Activated T-cell treated with anti-CD3 and anti-CD28 coated beads for 4 hours (primary cell): ENCODE measurements around the gene KRTAP3-2.
"Not testable (repeated sequence)": the region's sequence is repeated elsewhere in the genome, so short reads cannot be mapped to it uniquely, and the experiment has no call there.

Source experiments
- DNase-seq: peaks from one replicate; pipeline ENCODE4 v3.0.0-alpha.2; 2020

KRTAP3-2 gene

DNA sequence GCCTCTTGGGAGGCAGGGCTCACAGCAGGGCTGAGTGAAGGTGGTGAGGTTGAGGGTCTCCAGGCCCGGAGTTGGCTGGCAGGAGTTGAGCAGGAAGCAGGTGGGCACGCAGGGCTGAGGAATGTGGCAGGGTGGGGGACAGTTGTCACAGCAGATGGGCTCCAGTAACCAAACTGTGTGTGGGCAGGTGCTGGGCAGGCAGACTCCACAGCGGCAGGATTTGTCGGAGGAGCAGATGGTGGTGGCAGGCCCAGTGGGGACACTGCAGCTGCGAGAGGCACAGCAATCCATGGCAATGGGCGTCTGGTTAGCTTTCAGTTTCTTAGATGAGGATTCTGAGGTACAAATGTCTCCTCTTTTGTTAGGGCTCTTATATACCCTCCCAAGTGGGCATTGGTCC, at the start of gene KRTAP3-2:
TSS of gene KRTAP3-2 (minus strand) at position 344 of the 400 bp plus-strand sequence. CDS start at position 291, 53 bp downstream.
- not testable (repeated sequence) for DNase-seq

DNA sequence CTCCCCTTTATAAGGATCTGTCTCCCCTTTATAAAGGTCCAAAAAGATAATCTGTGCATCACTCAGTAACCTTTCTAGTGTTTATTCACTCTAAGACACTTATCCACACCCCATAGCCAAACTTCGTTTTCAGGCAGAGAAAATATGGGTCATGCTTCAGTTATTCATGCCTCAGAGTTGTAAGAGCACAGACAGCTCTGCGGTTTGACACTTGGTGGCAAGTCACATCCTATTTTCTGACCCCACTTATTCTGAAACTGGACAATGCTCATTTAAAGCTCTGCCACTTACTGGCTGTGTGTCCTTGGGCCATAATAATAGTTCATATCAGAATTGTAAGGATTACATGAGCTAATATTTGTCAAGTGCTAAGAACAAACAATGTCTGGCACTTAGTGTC, 49.4 kb upstream of the KRTAP3-2 start:
- no peak for DNase-seq

DNA sequence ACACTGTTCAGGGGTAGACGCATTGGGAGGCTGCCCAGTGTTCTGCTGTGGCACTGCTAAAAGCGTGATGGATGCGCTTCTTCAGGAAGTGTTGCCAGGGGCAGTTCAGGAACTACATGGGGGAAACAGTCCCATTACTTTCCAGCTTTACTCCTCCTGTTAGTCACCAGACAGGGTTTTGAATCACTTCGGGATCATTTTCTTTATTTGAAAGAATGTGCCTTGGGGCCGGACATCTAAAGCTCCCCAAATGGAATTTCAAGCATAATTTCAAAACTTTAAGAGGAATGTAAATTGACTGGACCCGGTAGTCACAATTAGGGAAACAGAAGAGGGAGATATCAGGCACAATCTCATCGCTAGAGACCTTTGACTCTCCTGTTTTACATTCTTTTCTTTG, 48.7 kb upstream of the KRTAP3-2 start:
- DNase-seq = no peak

DNA sequence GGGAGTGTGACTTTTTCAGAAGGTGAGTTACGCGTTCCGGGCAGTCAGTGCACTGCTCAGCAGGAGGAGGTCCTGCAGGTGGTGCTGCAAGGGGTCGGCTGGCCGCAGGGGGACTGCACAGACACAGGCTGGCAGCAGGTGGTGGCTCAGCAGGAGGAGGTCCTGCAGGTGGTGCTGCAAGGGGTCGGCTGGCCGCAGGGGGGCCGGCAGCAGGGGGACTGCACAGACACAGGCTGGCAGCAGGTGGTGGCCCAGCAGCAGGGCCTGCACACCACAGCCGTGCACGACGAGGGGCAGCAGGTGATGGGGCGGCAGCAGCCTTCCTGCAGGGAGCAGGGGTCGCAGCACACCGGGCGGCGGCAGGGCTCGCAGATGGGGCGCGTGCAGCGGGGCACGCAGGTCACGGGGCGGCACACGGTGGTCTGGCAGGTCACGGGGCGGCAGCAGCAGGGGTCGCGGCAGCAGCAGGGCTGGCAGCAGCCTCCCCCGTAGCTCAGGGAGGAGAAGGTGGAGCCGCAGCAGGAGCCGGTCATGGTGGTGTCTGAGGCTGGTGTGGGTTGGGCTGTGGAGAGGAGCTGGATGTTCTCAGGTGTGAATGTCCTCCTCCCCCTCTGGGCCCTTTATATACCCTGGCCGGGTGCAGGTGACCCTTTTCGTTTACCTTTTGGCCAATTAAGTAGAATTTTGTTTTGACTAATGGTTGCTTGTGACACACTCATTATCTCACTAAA, 47.2 kb upstream of the KRTAP3-2 start, which contains the start of gene KRTAP2-1:
TSS of gene KRTAP2-1 (minus strand) at position 582 of the 731 bp plus-strand sequence. CDS start at position 533, 49 bp downstream.
- DNase-seq = not testable (repeated sequence)

DNA sequence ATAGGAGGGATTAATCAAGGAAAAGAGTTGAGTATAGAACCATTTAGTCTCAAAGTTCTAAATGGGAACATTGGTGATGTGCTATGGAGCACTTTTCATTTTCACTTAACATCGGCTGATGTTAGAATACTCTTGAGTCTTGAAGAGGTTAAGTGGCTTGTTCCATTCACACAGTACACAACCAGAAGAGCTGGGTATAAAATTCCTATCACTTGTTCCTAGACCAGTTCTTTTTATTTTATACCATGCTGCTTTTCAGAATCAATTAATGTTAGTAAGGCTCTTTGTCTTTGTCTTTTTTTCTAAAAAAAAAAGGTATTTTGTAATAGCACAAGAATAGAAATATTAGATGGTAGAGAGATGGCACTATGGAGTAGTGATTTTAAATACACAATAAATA, 43.2 kb upstream of the KRTAP3-2 start:
- no peak for DNase-seq

DNA sequence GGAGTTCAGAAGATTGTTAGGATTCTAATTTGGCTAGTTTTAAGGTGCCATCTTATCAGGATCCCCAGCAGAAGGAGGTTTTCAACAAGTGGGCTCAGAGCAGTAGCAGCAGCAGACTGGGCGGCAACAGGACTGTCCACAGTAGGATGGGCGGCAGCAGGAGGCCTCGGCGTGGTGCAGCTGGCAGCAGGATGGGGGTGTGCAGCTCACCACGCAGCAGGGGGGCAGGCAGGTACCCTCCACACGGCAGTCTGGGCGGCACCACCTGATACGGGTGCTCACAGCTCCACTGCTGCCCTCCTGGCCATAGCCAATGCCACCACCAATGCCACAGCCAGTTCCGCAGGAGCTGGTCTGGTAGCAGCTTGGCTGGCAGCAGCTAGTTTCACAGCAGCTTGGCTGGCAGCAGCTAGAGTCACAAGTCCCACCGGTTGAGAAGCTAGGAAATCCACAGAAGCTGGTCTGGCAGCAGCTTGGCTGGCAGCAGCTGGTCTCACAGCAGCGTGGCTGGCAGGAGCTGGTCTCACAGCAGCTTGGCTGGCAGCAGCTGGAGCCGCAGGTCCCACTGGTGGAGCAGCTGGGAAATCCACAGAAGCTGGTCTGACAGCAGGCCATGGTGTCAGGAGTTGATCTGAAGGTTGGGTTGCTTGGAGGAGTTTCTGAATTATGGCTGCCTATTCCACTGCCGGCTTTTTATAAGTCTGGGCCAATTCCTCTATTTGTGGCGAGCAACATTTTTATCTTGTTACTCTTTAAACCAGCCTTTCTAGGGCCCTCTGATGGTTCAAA, 41.3 kb upstream of the KRTAP3-2 start, which contains the start of gene KRTAP1-1:
TSS of gene KRTAP1-1 (minus strand) at position 668 of the 789 bp plus-strand sequence. CDS start at position 615, 53 bp downstream.
- not testable (repeated sequence) for DNase-seq

DNA sequence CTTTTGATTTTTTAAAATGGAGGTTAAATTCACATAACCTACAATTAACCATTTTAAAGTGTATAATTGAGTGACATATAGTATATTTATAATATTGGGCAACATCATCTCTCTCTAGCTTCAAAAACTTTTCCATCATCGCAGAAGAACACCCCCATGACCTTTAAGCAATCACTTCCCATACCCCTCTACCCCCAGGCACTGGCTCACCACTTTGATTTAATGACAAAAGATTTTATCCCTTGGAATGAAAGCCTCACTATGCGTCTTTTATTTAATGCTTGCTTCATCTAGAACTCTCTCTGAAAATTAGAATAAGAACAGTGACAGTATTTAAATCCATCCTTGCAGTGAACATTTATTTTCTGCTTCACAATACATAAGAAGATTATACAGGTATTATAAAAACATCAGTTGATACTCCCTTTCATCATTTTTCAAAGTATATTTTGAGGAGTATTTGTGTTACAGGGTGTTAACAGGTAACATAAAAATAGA, 38.2 kb upstream of the KRTAP3-2 start:
- DNase-seq = no peak

DNA sequence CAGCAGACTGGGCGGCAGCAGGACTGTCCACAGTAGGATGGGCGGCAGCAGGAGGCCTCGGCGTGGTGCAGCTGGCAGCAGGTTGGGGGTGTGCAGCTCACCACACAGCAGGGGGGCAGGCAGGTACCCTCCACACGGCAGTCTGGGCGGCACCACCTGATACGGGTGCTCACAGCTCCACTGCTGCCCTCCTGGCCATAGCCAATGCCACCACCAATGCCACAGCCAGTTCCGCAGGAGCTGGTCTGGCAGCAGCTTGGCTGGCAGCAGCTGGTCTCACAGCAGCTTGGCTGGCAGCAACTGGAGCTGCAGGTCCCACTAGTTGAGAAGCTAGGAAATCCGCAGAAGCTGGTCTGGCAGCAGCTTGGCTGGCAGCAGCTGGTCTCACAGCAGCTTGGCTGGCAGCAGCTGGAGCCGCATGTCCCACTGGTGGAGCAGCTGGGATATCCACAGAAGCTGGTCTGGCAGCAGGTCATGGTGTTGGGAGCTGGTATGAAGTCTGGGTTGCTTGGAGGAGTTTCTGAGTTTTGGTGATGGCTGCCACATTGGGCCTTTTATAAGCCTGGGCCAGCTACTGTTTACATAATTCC, 34.7 kb upstream of the KRTAP3-2 start, which contains the start of gene KRTAP1-3:
TSS of gene KRTAP1-3 (minus strand) at position 529 of the 590 bp plus-strand sequence. CDS start at position 476, 53 bp downstream.
- DNase-seq = not testable (repeated sequence)

DNA sequence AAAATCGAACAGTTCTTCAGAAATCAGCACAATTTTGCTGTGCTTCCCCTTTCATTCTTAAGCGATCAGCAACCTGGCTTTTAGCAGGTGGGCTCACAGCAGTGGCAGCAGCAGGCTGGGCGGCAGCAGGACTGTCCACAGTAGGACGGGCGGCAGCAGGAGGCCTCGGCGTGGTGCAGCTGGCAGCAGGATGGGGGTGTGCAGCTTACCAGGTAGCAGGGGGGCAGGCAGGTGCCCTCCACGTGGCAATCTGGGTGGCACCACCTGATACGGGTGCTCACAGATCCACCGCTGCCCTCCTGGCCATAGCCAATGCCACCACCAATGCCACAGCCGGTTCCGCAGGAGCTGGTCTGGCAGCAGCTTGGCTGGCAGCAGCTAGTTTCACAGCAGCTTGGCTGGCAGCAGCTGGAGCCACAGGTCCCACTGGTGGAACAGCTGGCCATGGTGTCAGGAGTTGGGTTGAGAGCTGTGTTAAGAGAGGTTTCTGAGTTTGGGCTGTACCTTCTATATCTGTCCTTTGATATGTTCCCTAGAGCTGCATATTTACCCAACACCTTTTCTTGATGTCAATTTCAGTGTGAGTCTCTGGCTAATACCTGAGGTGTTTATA, 30.0 kb upstream of the KRTAP3-2 start, which contains the start of gene KRTAP1-4:
TSS of gene KRTAP1-4 (minus strand) at position 563 of the 613 bp plus-strand sequence. CDS start at position 446, 117 bp downstream.
- DNase-seq = no peak

DNA sequence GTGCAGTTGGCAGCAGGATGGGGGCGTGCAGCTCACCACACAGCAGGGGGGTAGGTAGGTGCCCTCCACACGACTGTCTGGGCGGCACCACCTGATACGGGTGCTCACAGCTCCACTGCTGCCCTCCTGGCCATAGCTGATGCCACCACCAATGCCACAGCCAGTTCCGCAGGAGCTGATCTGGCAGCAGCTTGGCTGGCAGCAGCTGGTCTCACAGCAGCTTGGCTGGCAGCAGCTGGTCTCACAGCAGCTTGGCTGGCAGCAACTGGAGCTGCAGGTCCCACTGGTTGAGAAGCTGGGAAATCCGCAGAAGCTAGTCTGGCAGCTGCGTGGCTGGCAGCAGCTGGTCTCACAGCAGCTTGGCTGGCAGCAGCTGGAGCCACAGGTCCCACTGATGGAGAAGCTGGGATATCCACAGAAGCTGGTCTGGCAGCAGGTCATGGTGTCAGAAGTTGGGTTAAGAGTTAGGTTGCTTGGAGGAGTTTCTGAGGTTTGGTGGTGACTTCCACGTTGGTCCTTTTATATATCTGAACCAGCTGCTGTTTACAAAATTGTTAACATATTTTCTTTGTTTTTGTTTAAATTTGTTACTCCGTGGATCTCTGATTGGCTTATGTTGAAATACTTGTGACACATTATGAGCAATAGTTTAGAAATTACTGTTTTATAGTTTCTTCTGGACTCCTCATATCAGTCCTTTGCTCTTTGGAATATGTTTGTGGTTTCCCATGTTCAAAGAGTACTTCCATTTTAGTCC, 27.2 kb upstream of the KRTAP3-2 start, which contains the start of gene KRTAP1-5:
TSS of gene KRTAP1-5 (minus strand) at position 494 of the 757 bp plus-strand sequence. CDS start at position 441, 53 bp downstream.
- DNase-seq = no peak

DNA sequence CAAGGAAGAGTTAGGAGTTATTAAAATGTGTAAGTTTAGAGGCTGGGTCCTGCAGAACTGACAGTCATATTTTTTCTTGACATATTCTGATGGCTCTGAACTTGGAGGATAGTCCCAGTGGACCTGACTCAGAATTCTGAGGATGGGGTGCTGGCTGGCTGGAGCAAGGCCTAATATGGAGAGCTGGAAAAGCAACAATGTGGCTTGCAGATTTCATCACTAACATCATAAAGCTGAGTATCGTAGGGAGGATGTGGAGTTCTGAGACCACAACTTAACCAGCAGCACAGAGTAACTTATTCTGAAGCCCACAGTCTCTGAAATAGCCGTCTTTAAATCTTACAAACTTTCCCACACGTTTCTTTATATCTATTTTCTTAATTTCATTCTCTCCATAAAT, 25.0 kb upstream of the KRTAP3-2 start:
- DNase-seq = no peak

DNA sequence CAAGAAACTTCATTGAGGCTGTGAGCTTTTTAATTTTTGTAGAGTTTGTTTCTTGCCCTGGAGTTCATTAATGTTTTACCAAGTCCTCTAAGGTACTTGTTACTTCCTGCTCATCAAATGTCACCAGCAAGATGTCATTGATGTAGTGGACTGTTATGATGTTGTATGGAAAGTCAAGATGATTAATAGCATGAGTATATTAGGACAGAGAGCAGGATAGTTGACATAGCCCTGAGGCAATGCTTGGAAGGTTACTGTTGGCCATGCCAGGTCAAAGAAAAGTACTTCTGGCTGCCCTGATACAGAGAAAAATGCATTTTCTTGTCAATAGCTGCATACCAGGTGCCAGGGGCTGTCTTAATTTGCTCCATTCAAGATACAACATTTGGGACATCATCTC, 20.6 kb upstream of the KRTAP3-2 start:
- no peak for DNase-seq

DNA sequence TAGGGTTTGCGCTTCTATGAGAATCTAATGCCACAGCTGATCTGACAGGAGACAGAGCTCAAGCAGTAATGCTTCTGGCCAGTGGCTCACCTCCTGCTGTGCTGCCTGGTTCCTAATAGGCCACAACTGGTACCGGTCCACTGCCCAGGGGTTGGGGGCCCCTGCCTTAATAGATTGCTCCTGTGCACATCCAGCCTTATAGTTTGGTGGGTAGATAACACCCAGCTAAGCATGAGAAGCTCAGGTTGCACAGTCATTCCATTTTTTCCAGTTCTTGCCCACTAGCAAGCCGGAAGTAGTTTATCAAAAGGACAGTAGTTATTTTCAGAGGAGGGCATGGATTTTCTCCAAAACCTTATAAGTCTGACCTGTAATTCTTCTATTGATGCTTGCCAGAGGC, 19.7 kb upstream of the KRTAP3-2 start:
- no peak for DNase-seq

DNA sequence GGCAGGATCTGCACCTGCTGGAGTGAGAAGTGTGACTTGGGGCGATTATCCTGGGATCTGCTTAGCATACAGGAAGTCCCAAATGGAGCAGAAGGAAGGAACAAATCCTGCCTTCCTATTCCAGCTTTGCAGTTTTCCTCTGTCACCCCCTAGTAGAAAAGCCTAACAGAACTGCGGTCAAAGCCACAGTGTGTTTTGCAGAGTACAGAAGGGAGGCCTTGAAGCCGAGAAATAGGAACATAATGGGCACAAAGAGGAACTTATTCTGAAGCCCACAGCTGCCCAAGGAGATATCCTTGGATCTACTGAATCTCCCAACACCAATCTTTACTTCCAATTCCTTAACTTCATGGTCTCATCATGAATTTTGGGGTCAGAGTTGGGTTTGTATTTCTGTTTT, 18.8 kb upstream of the KRTAP3-2 start:
- DNase-seq = no peak

DNA sequence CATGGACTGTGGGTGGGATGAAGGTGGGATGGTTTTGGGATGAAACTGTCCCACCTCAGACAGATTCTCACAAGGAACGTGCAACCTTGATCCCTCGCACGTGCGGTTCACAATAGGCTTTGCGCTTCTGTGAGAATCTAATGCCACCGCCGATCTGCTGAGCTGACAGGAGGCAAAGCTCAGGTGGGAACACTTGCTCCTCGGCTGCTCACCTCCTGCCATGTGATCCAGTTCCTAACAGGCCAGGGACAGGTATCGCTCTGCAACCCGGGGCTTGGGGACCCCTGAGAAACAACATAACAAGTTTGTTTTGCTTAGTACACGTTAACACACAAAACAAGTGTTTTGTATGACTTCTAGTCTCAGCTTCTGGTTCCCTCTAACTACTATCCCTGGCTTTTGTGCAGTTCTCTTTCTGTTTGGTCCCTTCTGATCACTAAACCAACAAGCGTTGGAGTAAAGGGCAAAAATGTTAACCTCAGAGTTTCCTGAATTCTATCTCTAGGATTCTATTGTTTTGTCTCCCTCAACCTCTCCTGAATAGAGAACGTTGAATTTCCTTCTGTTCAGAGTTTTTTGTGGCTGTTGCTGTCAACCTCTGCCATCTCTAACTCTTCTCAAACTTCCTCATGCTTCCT, 17.0 kb upstream of the KRTAP3-2 start:
- no peak for DNase-seq

DNA sequence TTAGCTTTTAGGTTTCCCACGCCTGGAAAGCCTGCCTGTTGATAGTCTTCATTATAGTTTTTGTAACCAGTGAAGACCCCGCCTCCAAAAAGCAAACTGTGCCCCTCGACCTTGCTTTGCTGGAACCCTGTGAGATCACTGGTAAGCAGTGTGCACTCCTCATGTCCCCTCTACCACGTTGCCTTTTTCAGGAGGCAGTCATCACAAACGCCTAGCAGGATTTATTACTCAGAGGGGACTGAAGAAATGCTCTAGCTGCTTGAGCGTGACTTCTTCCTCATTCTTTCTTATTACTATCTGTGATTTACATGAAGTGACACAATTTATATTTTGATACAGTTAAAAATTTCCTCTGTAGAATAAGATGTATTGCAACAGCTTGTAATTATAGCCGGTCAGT, 15.7 kb upstream of the KRTAP3-2 start:
- no peak for DNase-seq

DNA sequence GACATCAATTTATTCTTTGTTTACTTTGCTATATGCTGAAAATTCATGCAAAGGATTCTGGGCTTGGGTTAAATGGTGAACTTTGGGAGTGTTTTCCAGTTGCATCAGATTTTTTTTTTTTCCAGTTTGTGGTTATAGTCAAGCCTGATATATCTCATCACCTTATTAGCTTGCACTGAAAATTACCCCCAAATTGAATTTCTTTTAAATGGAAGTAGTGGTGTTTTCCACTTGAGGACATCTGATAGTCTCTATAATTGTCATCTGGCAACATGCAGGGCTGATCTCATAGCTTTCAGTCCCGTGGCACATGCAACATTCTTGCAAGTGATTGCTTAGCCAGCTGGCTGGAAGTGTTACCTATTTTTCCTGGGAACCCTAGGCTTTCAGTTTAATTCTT, 13.9 kb upstream of the KRTAP3-2 start:
- no peak for DNase-seq

DNA sequence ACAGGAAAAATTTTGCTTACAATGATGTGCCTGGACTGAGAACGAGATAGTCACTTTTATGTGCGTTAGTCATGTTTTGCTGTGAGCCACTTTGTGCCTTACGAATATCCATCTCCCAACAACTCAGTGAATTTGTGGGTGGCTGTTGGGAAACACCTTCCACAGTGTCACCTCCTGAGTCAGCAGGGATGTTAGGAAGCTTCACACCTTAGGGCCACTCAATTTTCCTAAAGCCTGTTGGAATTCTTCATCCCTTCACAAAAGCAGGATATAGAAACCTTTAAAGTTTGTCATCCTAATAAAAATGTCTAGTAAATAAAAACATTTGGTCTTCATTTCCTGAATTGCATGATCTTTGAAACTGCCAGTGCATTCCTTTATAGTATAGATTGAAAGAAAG, 13.5 kb upstream of the KRTAP3-2 start:
- DNase-seq = no peak

DNA sequence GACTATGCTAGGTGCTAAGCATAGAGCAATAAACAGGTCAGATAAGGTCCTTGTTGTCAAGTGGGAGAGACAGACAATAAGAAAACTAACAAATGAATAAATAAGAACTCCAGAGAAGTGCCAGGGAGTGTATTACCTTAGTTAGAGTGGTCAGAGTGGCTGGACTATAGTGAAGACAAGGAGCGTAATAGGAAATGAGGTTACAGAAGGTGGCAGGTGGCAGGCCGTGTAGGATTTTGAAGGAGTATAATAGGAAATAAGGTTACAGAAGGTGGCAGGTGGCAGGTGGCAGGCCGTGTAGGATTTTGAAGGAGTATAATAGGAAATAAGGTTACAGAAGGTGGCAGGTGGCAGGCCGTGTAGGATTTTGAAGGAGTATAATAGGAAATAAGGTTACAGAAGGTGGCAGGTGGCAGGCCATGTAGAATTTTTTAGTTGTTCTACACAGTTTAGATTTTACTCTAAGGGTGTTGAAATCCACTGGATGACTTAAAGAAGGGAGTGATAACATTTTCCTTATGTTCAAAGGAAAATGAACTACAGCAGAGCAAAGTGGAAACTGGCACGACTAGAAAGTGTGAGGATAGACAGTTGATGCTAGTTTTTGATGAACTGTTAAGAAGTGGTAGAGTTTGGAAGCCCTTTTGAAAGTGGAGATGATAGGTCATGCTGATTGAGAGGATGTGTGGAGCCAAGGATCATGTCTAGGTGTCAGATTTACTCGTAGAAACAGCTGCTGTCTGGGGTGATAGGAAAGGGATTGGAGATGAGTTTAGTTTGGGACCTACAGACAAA, 12.8 kb upstream of the KRTAP3-2 start:
- no peak for DNase-seq

DNA sequence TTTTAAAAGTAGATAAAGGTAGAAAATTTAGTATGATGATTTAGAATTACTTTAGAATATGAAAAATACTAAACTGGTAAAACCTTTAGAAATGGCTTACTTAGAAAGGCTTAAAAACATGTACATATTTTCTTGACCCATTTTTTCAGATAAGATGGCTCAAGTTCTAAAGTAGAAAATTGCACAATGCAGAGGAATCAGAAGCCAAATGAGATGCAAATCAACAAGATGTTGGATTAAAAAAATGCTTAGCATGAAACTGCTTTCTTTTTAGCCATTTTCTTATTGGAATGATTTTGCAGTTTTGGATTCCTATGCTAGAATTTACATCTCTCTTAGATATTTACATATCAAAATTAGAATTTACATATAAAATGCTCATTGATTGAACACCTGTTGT, 10.7 kb upstream of the KRTAP3-2 start:
- no peak for DNase-seq
